H9 (cell line): ENCODE measurements around the gene GRB10. TPM values are rescaled to one million over a fixed set of nuclear protein-coding genes. Genes with fewer than 3 reads are reported as not detected.

Experiments
- DNase-seq: peaks from one replicate; pipeline ENCODE4 v3.0.0-alpha.2; 2017
- H2AFZ ChIP-seq: one replicate; pipeline ENCODE4 v1.6.1; 2013; ENCODE audit warnings: mild to moderate bottlenecking, low read length, control low read depth, moderate library complexity
- H2AK5ac ChIP-seq: 2 replicates; pipeline ENCODE4 v1.6.1; 2013; ENCODE audit warnings: low read length, control low read depth, mixed read lengths; ENCODE audit not compliant: insufficient read length
- H2BK120ac ChIP-seq: one replicate; pipeline ENCODE4 v1.6.1; 2013; ENCODE audit warnings: low read depth, mild to moderate bottlenecking, low read length, control low read depth, inconsistent platforms; ENCODE audit not compliant: poor library complexity, severe bottlenecking
- H2BK12ac ChIP-seq: 2 replicates; pipeline ENCODE4 v1.6.1; 2013; ENCODE audit warnings: low read length, control low read depth, mixed read lengths, low read depth; ENCODE audit not compliant: insufficient read length
- H2BK15ac ChIP-seq: 2 replicates; pipeline ENCODE4 v1.6.1; 2013; ENCODE audit warnings: low read depth, low read length, control low read depth
- H2BK20ac ChIP-seq: one replicate; pipeline ENCODE4 v1.6.1; 2013; ENCODE audit warnings: low read depth, mild to moderate bottlenecking, low read length, control low read depth, inconsistent platforms; ENCODE audit not compliant: poor library complexity, severe bottlenecking
- H2BK5ac ChIP-seq: 2 replicates; pipeline ENCODE4 v1.6.1; 2013; ENCODE audit warnings: low read length, control low read depth, mixed read lengths; ENCODE audit not compliant: insufficient read length
- H3K14ac ChIP-seq: 2 replicates; pipeline ENCODE4 v1.6.1; 2013; ENCODE audit warnings: low read length, control low read depth; ENCODE audit not compliant: insufficient read depth
- H3K18ac ChIP-seq: 2 replicates; pipeline ENCODE4 v1.6.1; 2013; ENCODE audit warnings: low read depth, mild to moderate bottlenecking, mixed read lengths, low read length, control low read depth; ENCODE audit not compliant: insufficient read length
- H3K23ac ChIP-seq: 2 replicates; pipeline ENCODE4 v1.6.1; 2013; ENCODE audit warnings: low read length, control low read depth, mixed read lengths, low read depth; ENCODE audit not compliant: insufficient read length
- H3K23me2 ChIP-seq: 2 replicates; pipeline ENCODE4 v1.6.1; 2013; ENCODE audit warnings: low read depth, mild to moderate bottlenecking, mixed read lengths, low read length, control low read depth; ENCODE audit not compliant: insufficient read length, poor library complexity, severe bottlenecking
- H3K27ac ChIP-seq: 2 replicates; pipeline ENCODE4 v1.5.1; 2013; ENCODE audit warnings: low read length, control low read depth, mixed read lengths, low read depth; ENCODE audit not compliant: insufficient read length
- H3K27me3 ChIP-seq: 2 replicates; pipeline ENCODE4 v1.6.1; 2013; ENCODE audit warnings: low read length, control low read depth, inconsistent platforms; ENCODE audit not compliant: insufficient read depth
- H3K4ac ChIP-seq: 2 replicates; pipeline ENCODE4 v1.6.1; 2013; ENCODE audit warnings: low read depth, mild to moderate bottlenecking, control low read depth, inconsistent platforms, low read length, moderate library complexity
- H3K4me1 ChIP-seq: 2 replicates; pipeline ENCODE4 v1.6.1; 2013; ENCODE audit warnings: low read length, control low read depth, inconsistent platforms; ENCODE audit not compliant: insufficient read depth
- H3K4me2 ChIP-seq: 2 replicates; pipeline ENCODE4 v1.6.1; 2013; ENCODE audit warnings: low read length, control low read depth, mixed read lengths; ENCODE audit not compliant: insufficient read length, insufficient read depth
- H3K56ac ChIP-seq: 2 replicates; pipeline ENCODE4 v1.6.1; 2013; ENCODE audit warnings: low read depth, mild to moderate bottlenecking, mixed read lengths, low read length, control low read depth; ENCODE audit not compliant: insufficient read length
- H3K79me1 ChIP-seq: 2 replicates; pipeline ENCODE4 v1.6.1; 2013; ENCODE audit warnings: low read depth, mild to moderate bottlenecking, moderate library complexity, low read length, control low read depth, inconsistent platforms; ENCODE audit not compliant: insufficient read depth, poor library complexity, severe bottlenecking
- H3K79me2 ChIP-seq: 2 replicates; pipeline ENCODE4 v1.6.1; 2013; ENCODE audit warnings: low read length, control low read depth, inconsistent platforms; ENCODE audit not compliant: insufficient read depth
- H3K9ac ChIP-seq: 2 replicates; pipeline ENCODE4 v1.6.1; 2013; ENCODE audit warnings: low read length, control low read depth, mixed read lengths; ENCODE audit not compliant: insufficient read length; ENCODE audit errors: extremely low read depth
- H3K9me3 ChIP-seq: one replicate; pipeline ENCODE4 v1.6.1; 2013; ENCODE audit warnings: low read depth, low read length, inconsistent platforms; ENCODE audit not compliant: control insufficient read depth
- H3T11ph ChIP-seq: one replicate; pipeline ENCODE4 v1.6.1; 2013; ENCODE audit warnings: mild to moderate bottlenecking, low read length, control low read depth, inconsistent platforms
- H4K20me1 ChIP-seq: one replicate; pipeline ENCODE4 v1.6.1; 2013; ENCODE audit not compliant: control insufficient read depth, insufficient read length, insufficient read depth
- H4K5ac ChIP-seq: 2 replicates; pipeline ENCODE4 v1.6.1; 2013; ENCODE audit warnings: low read depth, mild to moderate bottlenecking, mixed read lengths, low read length, control low read depth; ENCODE audit not compliant: insufficient read length
- H4K8ac ChIP-seq: replicated peaks from 2 replicates; pipeline ENCODE4 v1.6.1; 2013; ENCODE audit warnings: low read length, control low read depth, mixed read lengths, low read depth; ENCODE audit not compliant: insufficient read length
- H4K91ac ChIP-seq: 2 replicates; pipeline ENCODE4 v1.6.1; 2013; ENCODE audit warnings: low read depth, mild to moderate bottlenecking, moderate library complexity, mixed read lengths, low read length, control low read depth; ENCODE audit not compliant: insufficient read length
- H3K27ac Mint-ChIP-seq, 3 experiments: 2 replicates in 2 of 3; 3 replicates in 1 of 3; pipeline ENCODE4 v1.8.0; 2020 to 2021; ENCODE audit warnings: mixed read lengths in 3 of 3, mild to moderate bottlenecking in 1 of 3, moderate library complexity in 1 of 3
- H3K27me3 Mint-ChIP-seq: 2 replicates; pipeline ENCODE4 v1.8.0; 2021; ENCODE audit warnings: low read depth, mild to moderate bottlenecking, moderate library complexity, mixed read lengths
- H3K36me3 Mint-ChIP-seq, 3 experiments: 2 replicates in 2 of 3; 3 replicates in 1 of 3; pipeline ENCODE4 v1.8.0; 2020 to 2021; ENCODE audit warnings: low read depth in 3 of 3, mixed read lengths in 3 of 3; ENCODE audit not compliant: insufficient read depth in 1 of 3
- H3K4me1 Mint-ChIP-seq, 2 experiments: 2 replicates each; pipeline ENCODE4 v1.8.0; 2020; ENCODE audit warnings: mixed read lengths in 2 of 2
- H3K4me3 Mint-ChIP-seq, 2 experiments: 2 replicates in 1 of 2; 3 replicates in 1 of 2; pipeline ENCODE4 v1.8.0; 2020 to 2021; ENCODE audit warnings: mild to moderate bottlenecking in 2 of 2, mixed read lengths in 2 of 2, moderate library complexity in 1 of 2
- H3K9me3 Mint-ChIP-seq, 2 experiments: 2 replicates in 1 of 2; 3 replicates in 1 of 2; pipeline ENCODE4 v1.8.0; 2020; ENCODE audit warnings: mild to moderate bottlenecking in 2 of 2, mixed read lengths in 2 of 2, moderate library complexity in 1 of 2
- CTCF ChIP-seq: fragments of 200-600 bp; sonication (generic); conservative IDR thresholded peaks from 3 replicates; pipeline ENCODE4 v1.8.0; 2021; ENCODE audit warnings: antibody characterized with exemption, mild to moderate bottlenecking
- WGBS: extraction: QIAGEN DNeasy Blood & Tissue Kit; methylation state at CpG from one replicate; pipeline ENCODE4 v1.1.7; 2013; ENCODE audit warnings: missing lambda C conversion rate, low lambda C conversion rate, mixed read lengths; ENCODE audit not compliant: insufficient read length; ENCODE audit errors: extremely low coverage; 5-methylcytosine and 5-hydroxymethylcytosine counted together
- total RNA-seq: library from RNA; stranded (reverse); gene quantifications from 2 replicates; pipeline ENCODE4 v1.2.1, GENCODE V29; 2021

The GRB10 gene
- total RNA-seq, 1 experiment from 2014 or later, result 108 TPM

DNA sequence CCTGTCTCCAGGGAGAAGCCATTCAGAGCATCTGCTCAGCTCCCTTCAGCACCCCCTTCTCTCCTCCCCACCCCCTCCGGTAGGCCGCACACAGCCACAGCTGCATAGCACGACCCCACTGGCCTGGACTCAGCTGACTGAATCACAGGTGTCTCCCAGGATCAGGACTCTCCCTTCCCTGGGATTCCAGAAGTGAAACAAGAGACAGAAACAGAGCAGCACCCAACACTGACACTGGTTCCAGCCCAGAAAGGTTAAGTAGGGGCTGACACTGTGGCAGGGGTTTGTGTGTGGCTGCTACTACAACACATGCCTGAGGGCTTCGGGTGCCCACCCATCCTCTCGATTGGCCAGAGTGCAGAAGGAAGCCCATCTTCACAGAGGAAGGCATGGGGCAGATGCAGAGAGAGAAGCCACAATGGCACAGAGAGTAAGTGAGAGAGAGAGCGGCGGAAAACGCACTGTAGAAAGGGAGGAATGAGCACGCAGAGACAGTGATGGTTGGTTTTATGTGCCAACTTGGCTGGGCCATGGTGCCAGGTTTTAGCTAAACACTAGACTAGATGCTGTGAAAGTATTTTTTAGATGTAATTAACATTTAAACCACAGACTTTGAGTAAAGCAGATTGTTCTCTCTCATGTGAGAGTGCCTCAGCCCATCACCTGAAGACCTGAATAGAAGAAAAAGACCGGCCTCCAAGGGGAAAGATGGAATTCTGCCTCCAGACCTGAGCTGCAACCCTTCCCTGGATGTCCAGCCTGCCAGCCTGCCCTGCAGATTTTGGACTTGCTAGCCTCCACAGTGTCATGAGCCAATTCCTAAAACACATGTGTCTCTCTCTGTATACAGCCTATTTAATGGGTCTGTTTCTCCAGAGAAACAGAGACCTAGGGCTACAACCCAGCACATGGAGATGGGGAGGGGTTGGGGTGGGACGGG is 107.5 kb downstream of the GRB10 start:
- Histone ChIP-seq H3K79me2 (0 out of 2 replicates have a peak, but pooled peaks cover 2% of the 10 kb centered on the region), H3K9ac (no peak overlapping the region)

More for the DNA sequence above, 107.5 kb downstream of the GRB10 start:
- Mint-ChIP-seq H3K4me3 (no peak overlapping the region), H3K4me1 (peaks cover 16 to 21% of the 10 kb centered on the region in 2 experiments), H3K36me3 (peaks cover 23 to 34% (median 25%) of the 10 kb centered on the region in 3 experiments; a peak in 6 of 7 replicates), H3K27me3 (no peaks in the 10 kb centered on the region), H3K27ac (peak overlapping the region in 2 of 3 experiments; percentile 8 to 41; a peak in 3 of 7 replicates), H3K9me3 (no peaks in the 10 kb centered on the region)
- H3T11ph ChIP-seq, result no peak overlapping the region
- H3K79me1 ChIP-seq, result no peaks in the 10 kb centered on the region
- no peaks in the 10 kb centered on the region for H3K9me3 ChIP-seq
- H2BK15ac ChIP-seq, result no peak overlapping the region
- no peaks in the 10 kb centered on the region for H3K23me2 ChIP-seq
- DNase-seq, result no peak
- H3K4me1 ChIP-seq, result no peaks in the 10 kb centered on the region
- H3K27ac ChIP-seq, result no peak overlapping the region
- H2BK5ac ChIP-seq, result no peak overlapping the region
- no peak overlapping the region for H3K18ac ChIP-seq
- no peak overlapping the region for H2BK120ac ChIP-seq
- no peak overlapping the region for H2AFZ ChIP-seq
- no peak overlapping the region for H2BK12ac ChIP-seq
- H4K5ac ChIP-seq, result no peak overlapping the region
- no peak overlapping the region for H2AK5ac ChIP-seq
- H3K23ac ChIP-seq, result no peak overlapping the region
- no peak for TF ChIP-seq CTCF
- no peaks in the 10 kb centered on the region for H4K20me1 ChIP-seq
- H3K27me3 ChIP-seq, result no peaks in the 10 kb centered on the region
- WGBS, result no CpG with 5 or more reads among the region's 11 CpGs
- no peak overlapping the region for H4K91ac ChIP-seq
- no peak overlapping the region for H3K4ac ChIP-seq
- H3K56ac ChIP-seq, result no peak overlapping the region
- no peak overlapping the region; the same call in 1 of the 2 replicates for H3K14ac ChIP-seq
- no peak overlapping the region for H2BK20ac ChIP-seq
- no peak overlapping the region for H3K4me2 ChIP-seq
- H4K8ac ChIP-seq, result no peak overlapping the region
